GM19467 (cell line): ENCODE data around the gene ARFGAP3.

ENCODE experiments used
- ATAC-seq: cut with Tn5 transposase; IDR thresholded peaks from one replicate; pipeline ENCODE4 v1.9.1; 2021; ENCODE audit warnings: mild to moderate bottlenecking, moderate library complexity; ENCODE audit not compliant: unreplicated experiment

ARFGAP3 gene, protein sequence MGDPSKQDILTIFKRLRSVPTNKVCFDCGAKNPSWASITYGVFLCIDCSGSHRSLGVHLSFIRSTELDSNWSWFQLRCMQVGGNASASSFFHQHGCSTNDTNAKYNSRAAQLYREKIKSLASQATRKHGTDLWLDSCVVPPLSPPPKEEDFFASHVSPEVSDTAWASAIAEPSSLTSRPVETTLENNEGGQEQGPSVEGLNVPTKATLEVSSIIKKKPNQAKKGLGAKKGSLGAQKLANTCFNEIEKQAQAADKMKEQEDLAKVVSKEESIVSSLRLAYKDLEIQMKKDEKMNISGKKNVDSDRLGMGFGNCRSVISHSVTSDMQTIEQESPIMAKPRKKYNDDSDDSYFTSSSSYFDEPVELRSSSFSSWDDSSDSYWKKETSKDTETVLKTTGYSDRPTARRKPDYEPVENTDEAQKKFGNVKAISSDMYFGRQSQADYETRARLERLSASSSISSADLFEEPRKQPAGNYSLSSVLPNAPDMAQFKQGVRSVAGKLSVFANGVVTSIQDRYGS

DNA sequence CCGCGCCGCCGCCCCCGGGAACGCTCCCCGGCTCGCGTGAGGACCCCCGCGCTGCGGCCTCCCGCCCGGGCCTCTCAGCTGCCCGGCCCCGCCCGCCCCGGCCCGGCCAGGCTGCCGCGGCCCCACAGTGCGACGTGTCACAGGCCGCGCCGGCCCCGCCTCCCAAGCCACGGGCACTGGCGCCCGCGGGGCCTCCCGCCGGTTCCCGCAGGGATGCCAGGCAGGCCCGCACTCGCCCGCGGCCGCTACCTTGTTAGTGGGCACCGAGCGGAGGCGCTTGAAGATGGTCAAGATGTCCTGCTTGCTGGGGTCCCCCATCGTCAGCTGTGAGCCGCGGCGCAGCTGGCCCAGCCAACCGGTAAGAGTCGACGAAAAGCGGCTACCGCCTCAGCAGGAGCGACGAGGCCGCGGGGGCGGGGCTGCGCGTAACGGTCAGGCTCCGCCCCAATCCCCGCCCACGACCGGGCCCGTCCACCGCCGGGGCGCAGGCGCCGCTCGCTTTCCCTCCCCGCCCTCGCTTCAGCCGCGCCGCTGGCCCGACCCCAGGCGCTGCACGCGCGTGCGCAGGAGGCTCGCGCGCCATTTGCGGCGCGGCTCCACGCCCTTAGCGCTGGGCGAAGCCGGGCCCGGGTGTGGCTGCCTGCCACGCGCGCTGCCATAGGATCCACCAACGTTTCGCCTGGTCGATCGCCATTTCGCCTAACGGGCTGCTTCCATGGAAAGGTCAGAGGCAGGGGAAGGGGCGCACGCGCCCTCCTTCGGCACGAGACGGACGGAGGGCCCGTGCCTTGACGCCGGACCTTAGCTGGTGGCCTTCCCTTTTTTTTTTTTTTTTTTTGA lies at the start of gene ARFGAP3:
TSS of gene ARFGAP3 (minus strand) at position 409 of the 840 bp plus-strand sequence. CDS start at position 318, 91 bp downstream.
- peak; percentile 82 for ATAC-seq

DNA sequence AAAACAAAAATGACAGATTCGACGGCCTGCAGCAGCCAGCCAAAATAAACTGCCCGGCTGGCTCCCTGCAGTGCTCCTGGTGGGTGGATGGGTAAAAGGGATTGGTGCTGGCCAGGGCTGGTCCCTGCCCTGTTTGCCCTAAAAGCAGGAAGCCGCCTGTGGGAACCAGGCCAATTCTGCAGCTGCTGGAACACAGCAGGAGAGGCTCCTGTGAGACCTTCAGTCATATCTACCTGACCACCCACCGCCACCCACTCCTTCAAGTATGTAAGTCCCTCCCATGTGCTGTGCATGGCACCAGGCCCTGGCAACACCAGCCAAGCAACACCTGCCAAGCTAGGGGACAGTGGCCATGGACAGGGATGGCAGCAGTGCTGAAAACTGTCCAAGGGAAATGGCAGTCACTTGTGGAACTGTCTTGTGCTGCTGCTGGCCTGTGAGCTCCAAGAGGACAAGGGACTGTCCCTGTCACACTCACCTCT lies 48.7 kb upstream of the ARFGAP3 start:
- no peak for ATAC-seq

DNA sequence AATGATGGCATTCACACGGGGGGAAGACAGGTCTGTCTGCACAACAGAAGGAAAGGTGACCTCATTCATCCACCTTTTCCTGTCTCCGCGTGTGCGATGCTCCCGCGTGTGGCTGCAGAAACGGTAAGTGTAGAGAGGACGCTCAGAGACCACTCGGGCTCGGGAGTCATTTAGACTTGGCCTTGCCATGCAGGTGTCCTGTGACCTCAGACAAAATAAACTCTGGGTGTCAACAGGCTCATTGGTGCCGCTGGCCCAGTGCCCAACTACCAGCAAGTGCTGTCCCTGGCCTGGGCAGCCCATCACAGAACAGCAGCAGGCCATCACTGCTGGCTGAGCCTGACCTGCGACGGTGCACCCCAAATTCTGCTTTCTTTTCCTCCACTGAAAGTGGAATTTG lies 48.1 kb upstream of the ARFGAP3 start:
- no peak for ATAC-seq

DNA sequence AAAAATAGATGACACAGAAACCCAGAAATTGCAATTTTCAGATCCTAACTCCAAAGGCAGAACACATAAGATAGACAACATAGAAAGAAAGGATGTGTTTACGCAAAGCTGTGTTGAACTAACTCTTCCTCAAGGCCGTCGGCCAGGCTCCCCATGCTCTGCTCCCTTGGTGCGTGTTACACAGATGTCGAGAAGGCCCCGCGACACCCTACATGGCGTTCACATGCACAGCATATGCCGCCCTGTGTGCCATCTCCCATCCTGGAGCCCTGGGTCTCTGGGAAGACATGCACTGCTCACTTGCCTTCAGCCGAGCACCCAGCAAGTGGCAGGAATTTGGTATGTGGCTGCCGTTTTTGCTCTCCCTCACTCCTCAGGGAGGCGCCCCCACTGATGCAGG lies 47.0 kb upstream of the ARFGAP3 start:
- no peak for ATAC-seq

DNA sequence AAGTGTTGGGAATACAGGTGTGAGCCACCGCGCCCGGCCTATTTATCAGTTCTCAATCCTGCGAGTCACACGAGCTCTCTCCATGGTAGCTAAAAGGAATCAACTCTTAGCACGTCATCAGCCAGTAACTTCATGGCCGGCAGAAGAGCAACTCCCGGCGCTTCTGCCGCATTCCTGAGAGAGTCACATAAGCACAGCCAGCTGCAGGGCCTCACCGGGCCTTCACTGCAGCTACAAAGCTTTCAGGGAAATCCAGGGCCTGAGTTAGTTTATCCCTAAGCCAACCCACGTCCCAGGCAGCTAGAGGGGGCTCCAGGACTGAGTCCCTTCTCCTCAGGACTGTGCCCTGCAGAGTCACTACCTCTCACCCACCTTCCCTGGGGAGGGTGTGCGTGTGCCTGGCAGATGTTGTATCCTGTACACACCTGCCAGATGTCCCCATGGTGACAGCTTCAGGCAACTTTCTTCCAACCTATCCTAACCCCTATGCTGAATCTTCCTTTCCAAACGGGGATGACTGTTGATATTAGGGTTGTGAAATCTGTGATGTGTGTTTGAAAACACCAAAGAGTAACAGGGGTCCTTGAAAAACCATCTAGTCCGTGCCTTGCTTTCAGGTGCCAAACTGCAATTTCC lies 45.9 kb upstream of the ARFGAP3 start:
- no peak for ATAC-seq

DNA sequence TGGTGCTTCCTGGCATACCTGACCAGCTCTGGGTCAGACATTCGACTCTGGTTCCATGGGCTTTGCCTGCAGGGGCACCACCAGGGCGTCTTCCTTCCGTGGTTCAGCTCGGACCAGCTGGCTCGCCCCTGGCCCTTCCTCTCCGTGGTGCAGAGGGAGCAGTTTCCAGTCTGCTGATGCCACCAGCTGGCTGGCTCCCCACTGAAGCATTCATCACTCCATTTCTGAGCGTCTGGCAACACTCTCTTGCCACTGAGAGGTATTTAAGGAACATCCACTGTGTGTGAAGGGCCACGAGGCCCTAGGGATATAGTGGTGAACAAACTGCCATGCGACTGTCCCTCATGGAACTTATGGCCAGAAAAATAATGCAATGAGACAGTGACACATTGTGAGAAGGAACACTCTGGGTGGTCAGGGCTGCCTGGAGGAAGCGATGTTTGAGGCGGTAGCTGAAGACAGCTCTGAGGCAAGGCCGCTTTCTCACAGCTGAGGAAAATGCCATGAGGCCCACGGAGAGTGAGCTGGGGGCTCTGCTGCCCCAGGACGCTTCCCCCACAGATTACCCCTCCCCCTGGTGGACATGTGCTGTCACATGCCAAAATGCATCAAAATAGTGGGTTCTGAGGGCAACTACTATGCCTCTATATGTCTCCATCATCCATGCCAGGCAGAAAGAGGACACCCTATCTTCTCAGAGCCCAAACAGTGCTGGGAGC lies 44.9 kb upstream of the ARFGAP3 start:
- no peak for ATAC-seq

DNA sequence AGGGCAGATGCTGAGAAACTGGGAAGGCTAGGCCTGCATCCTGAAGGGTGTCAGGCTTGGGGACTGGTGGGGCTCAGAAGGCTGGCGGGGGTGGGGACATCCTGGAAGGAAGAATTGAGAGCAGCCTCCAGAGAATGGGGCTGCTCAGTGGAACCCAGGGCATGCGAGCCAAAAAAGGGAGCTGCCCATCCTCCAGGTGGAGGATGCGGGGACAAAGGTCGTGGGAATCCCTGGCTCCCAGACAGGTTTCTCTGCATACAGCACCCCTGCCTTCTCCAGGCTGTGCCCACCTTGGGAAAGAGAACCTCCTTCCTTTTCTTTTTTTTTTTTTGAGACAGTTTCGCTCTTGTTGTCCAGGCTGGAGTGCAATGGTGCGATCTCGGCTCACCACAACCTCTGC lies 40.9 kb upstream of the ARFGAP3 start:
- ATAC-seq: no peak

DNA sequence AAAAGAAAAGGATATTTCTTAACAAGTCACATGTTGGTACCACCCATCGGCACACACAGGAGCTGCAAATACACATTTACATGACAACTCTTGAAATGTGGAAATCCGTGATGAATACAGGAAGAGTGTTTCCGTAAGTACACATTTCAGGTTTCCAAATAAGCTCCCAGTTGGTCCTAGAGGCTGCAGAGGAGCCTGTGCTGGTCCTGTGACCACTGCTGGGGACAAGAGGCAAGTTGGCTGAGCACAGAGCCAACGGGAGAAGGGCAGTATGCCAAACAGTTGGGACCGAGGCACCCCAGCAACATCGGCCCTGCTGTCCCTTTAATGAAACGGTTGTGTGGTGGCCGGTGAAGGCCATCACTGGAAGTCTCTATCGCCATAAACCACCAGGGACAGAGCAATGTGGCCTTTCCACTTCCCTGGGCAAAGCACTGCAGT lies 38.5 kb upstream of the ARFGAP3 start:
- no peak for ATAC-seq

DNA sequence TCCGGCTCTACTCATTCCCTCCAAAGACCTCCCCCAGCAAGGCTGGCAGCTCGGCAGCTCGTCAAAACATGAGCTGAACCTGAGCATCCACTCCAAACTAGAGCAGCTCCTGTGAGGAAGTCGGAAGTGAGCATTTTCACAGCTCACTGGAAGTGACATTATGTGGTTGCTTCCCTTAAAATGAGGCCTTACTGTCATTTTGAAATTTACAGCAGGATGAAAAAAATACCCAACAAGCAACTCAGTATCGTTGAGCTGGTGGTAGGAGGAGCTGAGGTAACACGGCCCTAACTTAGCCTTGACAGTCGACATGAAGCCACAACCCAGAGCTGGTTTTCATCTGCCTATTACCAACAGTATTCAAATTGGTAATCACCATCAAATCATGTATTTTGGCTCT lies 38.0 kb upstream of the ARFGAP3 start:
- ATAC-seq: no peak

DNA sequence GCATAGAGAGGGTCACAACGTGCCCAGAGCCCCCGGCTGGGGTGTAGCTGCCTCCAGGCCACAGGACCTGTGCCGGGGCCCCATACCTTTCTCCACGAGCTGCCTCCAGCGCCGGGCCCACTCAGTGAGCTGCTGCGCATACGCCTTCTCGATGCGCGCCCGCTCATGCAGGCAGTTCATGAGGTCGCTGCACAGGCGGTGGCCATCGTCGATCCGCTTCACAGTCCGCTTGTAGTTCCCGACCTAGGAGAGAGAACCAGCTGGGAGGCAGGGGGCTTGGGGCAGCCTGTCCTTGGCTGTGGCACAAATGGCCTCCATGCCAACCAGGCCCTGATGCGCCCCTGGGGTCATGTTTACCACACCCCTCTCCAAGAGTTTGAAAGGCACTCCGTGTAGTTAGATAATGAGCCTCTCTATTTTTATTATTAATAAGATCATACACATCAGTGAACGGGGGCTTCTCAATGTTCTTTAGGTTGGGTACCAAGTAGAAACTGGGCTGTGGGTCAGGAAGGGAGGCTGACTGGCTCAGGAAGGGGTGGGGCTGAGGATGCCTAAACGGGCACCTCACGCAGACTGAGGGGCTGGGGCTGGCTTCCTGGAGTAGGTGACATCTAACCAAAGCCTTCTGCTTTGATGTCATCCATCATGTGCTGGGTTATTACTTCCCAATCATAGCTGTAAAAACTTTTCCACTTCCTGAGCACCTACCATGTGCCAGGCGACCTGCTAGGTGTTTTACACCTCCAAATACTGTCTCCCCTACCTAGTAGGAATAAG lies 36.5 kb upstream of the ARFGAP3 start:
- ATAC-seq: no peak

DNA sequence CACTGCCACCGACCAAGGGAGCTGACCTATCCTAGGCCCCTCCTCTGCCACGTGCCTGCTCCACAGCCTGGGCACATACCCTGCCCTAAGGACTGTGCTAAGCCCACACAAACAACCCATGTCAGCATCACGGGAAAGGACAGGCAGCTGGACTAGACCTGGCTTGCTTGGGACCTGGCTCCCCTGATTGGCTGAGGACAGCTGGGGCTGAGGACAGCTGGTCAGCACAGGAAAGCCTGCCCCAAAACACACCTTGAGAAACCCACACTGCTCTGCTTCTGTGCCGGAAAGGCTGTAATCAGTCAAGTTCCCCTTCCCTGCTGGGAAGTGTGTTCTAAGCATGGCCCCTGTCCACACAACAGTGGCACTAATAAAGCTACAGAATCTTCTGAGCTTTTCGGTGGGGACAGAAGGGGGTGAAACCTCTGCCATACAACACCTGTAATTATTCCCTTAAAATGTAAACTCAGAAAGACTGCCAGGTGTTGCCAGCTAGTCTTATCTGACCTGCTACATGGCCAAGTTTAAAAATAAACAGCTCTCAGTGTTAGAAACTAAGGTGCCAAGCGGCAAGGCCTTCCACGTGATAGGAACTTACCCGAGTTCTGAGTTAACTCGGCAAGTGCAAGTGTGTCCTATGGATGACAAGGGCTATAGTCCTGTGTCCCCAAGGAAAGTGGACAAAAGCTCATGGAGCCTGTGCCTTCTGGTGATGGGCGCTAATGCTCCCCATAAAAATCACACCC lies 35.7 kb upstream of the ARFGAP3 start:
- no peak for ATAC-seq

DNA sequence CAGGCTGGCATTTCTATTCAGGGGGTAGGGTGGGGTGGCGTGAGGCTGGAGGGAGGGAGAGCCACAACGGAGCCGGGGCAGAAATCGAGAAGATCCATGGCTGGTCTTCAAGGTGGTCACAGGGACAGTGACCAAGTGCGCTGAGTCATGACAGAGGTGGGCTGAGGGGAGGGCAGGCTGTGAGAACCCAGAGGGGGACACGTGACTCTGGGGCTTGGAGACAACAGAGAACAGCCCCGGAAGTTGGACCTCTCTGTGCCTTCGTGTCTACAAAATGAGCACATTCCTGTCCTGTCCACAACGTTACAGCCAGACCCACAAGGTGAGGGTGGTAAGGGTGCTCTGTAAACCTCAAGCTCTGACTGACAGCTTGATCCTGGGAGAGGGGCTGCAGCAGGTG lies 35.1 kb upstream of the ARFGAP3 start:
- ATAC-seq: no peak

DNA sequence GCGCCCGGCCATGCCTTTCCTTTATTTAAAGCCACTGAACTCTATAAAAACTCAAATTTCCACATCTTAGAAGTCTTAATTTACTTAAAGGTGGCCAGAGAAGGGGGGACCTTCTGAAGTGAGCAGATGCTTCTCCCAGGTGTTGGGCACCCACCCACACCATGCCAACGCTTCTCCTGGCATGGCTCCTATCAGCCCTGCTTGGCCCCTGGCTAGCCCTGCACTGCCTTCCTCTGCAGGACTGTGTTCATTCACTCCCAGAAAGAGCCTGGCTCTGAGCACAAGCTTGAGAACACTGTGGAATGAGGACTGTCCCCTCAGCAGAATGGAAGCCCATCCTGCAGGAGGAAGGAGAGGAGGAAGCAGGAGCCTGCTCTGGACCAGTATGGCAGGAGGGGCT lies 34.6 kb upstream of the ARFGAP3 start:
- ATAC-seq: no peak

DNA sequence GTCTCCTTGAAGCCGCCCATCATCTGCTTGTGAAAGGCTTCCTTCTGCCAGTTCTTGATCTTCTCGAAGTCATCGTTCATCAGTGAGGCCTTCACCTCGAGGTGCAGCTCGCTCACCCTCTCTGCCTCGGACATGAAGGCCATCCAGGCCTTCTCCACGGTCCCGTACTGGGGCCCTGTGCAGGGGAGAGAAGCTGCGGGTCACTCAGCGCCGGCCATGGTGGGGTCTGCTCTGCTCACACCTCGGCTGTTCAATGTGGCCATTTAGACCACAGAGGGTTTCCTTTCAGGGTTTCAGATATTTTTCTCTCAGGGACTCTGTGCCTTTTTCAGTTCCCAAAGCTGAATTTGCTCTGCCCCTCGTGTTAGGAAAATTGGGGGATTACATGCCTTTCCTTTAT lies 33.9 kb upstream of the ARFGAP3 start:
- ATAC-seq: no peak

DNA sequence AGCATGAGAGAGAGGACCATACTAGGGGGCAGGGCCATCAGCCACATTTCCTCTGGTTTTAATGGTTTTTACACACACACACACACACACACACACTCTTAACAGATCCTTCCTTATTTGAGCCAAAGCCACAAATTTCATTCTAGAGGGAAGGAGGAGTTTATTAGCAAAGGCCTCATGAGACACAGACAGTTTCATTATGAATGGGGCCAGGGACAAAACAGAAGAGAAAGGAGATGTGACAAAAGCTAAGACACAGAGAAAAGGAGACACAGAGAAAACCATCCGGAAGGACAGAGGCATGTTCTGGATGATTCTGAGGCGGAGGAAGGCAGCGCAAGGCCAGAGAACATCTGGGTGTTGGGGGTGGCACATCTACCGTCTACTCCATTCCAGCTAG lies 32.2 kb upstream of the ARFGAP3 start:
- ATAC-seq: no peak

DNA sequence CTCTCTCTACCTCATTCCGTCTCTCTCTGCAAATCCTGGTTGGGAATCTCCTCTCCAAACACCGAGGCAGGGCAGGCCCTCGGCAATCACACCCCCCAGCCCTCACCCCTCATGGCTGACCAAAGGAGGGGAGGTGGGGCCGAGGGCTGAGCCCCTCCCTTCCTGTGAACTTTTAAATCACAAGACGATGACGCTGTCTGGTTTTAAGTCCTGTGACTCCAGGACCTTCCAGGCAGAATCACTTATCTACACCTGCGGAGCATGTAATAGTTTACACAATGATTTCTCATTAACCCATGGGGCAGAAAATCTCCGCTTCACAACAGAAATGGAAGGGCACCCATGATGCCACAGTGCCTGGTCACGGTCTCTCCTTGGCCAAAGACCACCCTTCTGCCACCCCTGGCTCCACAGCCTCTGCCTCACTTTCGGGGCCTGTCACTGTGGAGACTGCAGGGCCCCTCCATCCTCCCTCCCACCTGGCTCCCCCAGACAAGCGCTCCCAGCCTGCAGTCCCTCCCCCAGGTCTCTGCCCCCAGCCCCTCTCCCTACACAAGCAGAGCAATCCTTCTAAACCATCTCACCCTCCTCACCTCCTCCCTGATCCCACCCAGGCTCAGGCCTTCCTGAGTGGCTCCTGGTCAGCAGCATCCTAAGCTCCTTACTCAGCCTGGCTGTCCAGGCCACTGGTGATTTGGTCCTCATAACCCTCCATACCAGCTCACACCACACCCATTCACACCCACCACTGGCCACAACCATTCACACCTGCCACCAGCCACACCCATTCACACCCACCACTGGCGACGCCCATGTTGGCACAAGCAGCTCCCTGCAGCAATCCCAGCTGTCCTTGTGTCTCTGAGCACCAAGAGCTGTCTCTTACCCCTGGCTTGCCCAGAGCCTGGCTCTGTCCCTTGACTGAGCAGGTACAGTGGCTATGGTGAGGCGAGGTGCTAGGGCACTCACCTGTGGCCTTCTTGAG lies 30.7 kb upstream of the ARFGAP3 start:
- no peak for ATAC-seq

DNA sequence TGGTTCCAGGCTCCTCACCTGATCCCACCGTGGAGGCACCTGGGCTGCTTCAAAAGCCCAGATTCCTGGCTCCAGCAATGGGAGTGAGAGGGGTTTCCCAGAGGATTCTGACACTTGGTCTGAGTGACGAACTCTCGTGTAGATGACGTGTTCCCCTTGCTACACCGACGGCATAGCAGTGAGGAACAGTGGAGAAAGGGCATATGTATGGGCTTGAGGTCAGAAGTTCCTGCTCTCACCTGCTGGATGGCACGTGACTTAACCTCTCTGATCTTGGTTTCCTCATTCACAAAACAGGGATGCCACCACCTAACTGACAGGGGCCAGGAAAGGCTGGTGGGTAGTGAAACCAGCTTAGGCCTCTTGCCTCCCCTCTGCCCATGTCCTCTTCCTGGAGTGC lies 30.0 kb upstream of the ARFGAP3 start:
- ATAC-seq: no peak

DNA sequence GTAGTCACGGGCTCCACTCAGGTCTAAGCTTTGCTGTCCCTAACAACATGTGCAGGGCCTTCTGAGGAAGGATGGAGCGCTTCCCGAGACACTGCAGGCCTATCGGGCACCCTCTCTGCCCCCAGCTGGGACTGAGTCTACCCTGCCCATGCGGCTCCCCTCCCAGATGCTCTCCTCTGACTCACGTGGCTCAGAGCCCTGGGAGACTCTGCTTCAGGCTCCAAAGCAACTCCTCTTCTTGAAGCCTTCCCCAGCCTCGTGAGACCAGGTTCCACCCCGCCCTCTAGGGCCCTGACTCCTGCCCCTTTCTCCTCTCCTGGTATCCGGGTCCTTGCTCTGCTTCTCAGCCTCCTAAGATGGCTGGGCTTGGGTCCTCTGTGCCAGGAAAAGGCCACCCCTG lies 28.4 kb upstream of the ARFGAP3 start:
- ATAC-seq: no peak
